ENCODE data around the gene EPO.

Gene EPO

DNA sequence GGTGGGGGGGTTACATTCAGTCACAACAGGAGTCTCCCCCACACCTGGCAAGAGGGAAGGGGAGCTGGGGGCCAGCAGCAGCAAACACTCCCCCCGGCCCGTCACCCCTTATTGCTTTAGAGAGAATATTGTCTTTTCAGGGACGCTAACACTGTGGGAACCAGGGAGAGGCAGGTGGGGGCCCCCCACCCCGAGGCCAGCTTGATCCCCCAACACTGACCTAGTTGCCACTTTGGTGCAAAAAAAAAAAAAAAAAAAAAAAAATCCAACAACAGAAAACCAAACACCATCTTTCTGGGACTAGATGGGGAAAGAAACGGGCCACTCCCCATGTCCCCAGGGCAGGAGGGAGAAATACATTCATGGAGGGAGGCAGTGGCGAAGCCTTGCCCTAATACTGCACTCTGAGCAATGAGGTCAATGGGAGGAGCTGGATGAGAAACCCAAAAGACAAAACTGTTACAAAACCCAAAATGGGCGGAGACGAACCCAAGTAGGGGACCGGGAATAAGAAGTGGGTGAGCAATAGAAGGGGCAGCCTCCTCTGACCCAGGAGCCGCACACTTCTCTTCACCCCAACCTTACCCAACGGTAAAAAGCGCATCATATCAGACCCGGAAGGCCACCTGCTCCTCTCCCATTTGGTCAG is 40.2 kb upstream of the EPO start:
- Mint-ChIP-seq H3K27ac (peak overlapping the region; percentile 11), H3K27me3 (no peaks in the 10 kb centered on the region), H3K4me3 (no peak overlapping the region), H3K36me3 (ENCODE audit: low read depth) (peaks cover 25% of the 10 kb centered on the region), H3K9me3 (no peaks in the 10 kb centered on the region), H3K4me1 (ENCODE audit: low read depth) (peaks cover 35% of the 10 kb centered on the region)

- Mint-ChIP-seq H3K27ac (no peak overlapping the region), H3K4me3 (no peak overlapping the region), H3K36me3 (ENCODE audit: low read depth) (peaks cover 32% of the 10 kb centered on the region), H3K27me3 (no peaks in the 10 kb centered on the region), H3K4me1 (ENCODE audit: low read depth) (peaks cover 35% of the 10 kb centered on the region), H3K9me3 (no peaks in the 10 kb centered on the region)
Observed at GRCh38 chr7:100680576-100681271, 39.5 kb upstream of the EPO start.

GRCh38 chr7:100681491-100682227 is 38.6 kb upstream of the EPO start:
- Mint-ChIP-seq H3K27ac (no peak overlapping the region), H3K36me3 (ENCODE audit: low read depth) (peaks cover 29% of the 10 kb centered on the region), H3K9me3 (no peaks in the 10 kb centered on the region), H3K4me3 (no peak overlapping the region), H3K27me3 (no peaks in the 10 kb centered on the region), H3K4me1 (ENCODE audit: low read depth) (peaks cover 31% of the 10 kb centered on the region)

GRCh38 chr7:100682228-100682741 is 38.0 kb upstream of the EPO start:
- Mint-ChIP-seq H3K27me3 (no peaks in the 10 kb centered on the region), H3K27ac (no peak overlapping the region), H3K9me3 (no peaks in the 10 kb centered on the region), H3K4me3 (no peak overlapping the region), H3K4me1 (ENCODE audit: low read depth) (peaks cover 27% of the 10 kb centered on the region), H3K36me3 (ENCODE audit: low read depth) (peaks cover 29% of the 10 kb centered on the region)

GRCh38 chr7:100682991-100683658 is 37.1 kb upstream of the EPO start:
- Mint-ChIP-seq H3K4me3 (no peak overlapping the region), H3K4me1 (ENCODE audit: low read depth) (peaks cover 27% of the 10 kb centered on the region), H3K36me3 (ENCODE audit: low read depth) (peaks cover 25% of the 10 kb centered on the region), H3K27me3 (no peaks in the 10 kb centered on the region), H3K9me3 (no peaks in the 10 kb centered on the region), H3K27ac (no peak overlapping the region)

DNA sequence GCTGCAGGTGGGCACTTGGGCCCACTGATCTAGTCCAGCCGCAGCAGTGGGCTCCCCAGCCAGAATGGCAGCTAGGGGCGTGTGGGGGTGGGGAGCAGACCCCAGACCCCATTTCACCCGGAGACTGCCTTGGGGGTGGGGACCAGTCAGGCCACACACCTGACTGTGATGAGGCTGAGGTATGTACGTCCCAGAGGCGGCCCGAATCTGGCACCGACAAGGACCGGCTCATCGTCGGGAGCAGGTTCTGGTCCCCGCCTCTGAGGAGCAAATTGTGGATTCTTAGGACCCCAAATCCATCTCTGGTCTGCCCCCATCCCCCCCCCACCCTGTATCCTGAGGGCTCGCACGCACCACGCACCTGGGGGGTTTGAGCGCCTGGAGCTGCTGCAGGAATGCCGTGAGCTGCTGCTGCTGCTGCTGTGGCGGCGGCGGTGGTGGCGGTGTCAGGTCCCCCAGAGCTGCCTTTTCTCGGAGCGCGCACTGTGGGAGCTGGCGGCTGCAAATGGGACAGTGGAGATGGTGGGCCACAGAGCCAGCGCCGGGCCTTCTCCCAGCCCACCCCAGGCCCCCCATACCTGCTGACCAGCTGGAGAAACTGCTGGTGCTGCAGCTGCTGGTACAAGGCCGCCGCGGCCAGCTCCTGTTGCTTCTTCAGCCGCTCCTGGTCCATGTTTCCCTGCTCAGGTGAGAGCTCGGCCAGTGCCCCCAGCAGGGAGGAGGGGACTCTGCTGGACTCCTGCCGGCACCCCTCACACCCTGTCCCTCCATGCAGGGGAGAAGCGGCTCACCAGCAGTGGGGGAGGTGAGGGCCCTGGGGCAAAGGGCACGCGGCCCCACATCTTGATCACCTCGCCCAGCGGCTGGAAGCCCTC is 36.4 kb upstream of the EPO start:
- Mint-ChIP-seq H3K36me3 (ENCODE audit: low read depth) (peaks cover 26% of the 10 kb centered on the region), H3K27ac (no peak overlapping the region), H3K27me3 (no peaks in the 10 kb centered on the region), H3K4me3 (no peak overlapping the region), H3K4me1 (ENCODE audit: low read depth) (peaks cover 29% of the 10 kb centered on the region), H3K9me3 (no peaks in the 10 kb centered on the region)

DNA sequence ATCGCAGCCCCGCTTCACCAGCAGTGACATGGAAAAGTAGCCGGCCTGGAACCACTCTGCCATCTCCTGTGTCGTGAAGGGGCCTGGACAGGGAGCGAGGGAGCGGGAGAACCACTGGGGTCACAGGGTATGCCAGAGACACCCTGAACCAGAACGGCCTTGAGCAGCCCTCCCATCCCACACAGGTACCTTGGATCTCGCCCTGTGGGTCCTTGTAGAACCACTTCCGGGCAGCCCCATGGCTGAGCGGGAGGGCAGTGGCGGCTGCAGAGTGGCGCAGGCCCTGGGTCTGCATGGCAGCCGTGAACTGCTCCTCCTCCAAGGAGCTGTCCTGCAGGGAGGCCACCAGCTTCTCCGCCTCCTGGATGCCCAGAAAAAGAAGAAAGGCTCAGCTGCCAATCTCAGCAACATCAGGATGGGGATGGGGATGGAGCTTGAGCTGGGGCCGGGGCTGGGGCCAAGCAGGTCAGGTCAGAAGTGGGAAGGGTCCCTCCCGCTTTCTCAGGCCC is 35.7 kb upstream of the EPO start:
- no peaks in the 10 kb centered on the region for H3K27me3 Mint-ChIP-seq
- peaks cover 35% of the 10 kb centered on the region for H3K4me1 Mint-ChIP-seq (ENCODE audit: low read depth)
- no peak overlapping the region for H3K4me3 Mint-ChIP-seq
- no peaks in the 10 kb centered on the region for H3K9me3 Mint-ChIP-seq
- H3K36me3 Mint-ChIP-seq (ENCODE audit: low read depth) = peaks cover 25% of the 10 kb centered on the region
- no peak overlapping the region for H3K27ac Mint-ChIP-seq

DNA sequence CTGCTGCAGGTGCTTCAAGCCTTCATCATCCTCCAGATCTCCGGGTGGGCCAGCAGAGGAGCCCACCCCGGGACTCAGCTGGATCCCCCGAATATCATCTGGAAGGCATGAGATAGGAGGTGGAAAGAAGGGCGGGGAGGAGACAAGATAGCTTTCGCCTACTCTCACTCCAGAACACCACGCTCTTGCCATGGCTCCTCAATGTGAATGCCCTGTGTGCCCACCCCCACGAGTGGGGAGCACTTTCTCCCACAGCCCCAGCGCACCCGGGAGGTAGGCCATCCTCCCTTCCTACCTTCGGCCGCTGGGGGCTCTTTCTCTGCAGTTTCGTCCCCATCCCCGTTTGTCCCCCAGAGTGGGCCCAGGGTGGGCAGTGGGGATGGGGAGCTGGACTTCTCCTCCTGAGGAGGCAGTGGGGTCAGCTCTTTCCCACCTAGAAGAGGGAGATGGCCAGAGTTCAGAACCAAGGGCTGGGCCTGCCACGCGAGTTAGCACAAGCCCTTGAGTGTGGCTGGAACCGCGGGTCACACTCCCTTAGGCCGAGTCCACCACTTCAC is 35.1 kb upstream of the EPO start:
- H3K27me3 Mint-ChIP-seq = no peaks in the 10 kb centered on the region
- no peaks in the 10 kb centered on the region for H3K9me3 Mint-ChIP-seq
- H3K4me1 Mint-ChIP-seq (ENCODE audit: low read depth) = peaks cover 37% of the 10 kb centered on the region
- H3K27ac Mint-ChIP-seq = no peak overlapping the region
- no peak overlapping the region for H3K4me3 Mint-ChIP-seq
- peaks cover 24% of the 10 kb centered on the region for H3K36me3 Mint-ChIP-seq (ENCODE audit: low read depth)

- H3K4me1 Mint-ChIP-seq (ENCODE audit: low read depth) = peaks cover 34% of the 10 kb centered on the region
- no peaks in the 10 kb centered on the region for H3K9me3 Mint-ChIP-seq
- no peak overlapping the region for H3K27ac Mint-ChIP-seq
- H3K27me3 Mint-ChIP-seq = no peaks in the 10 kb centered on the region
- no peak overlapping the region for H3K4me3 Mint-ChIP-seq
- H3K36me3 Mint-ChIP-seq (ENCODE audit: low read depth) = peaks cover 22% of the 10 kb centered on the region
Observed at GRCh38 chr7:100685631-100686145, 34.6 kb upstream of the EPO start.

GRCh38 chr7:100686201-100686821 is 34.0 kb upstream of the EPO start:
- Mint-ChIP-seq H3K36me3 (ENCODE audit: low read depth) (peaks cover 22% of the 10 kb centered on the region), H3K27ac (no peak overlapping the region), H3K27me3 (no peaks in the 10 kb centered on the region), H3K4me3 (no peak overlapping the region), H3K4me1 (ENCODE audit: low read depth) (peaks cover 34% of the 10 kb centered on the region), H3K9me3 (no peaks in the 10 kb centered on the region)

GRCh38 chr7:100686822-100687211 is 33.5 kb upstream of the EPO start:
- Mint-ChIP-seq H3K9me3 (no peaks in the 10 kb centered on the region), H3K4me1 (ENCODE audit: low read depth) (peaks cover 34% of the 10 kb centered on the region), H3K27ac (no peak overlapping the region), H3K36me3 (ENCODE audit: low read depth) (peaks cover 22% of the 10 kb centered on the region), H3K27me3 (no peaks in the 10 kb centered on the region), H3K4me3 (no peak overlapping the region)

GRCh38 chr7:100687261-100687660 is 33.0 kb upstream of the EPO start:
- Mint-ChIP-seq H3K27me3 (no peaks in the 10 kb centered on the region), H3K4me1 (ENCODE audit: low read depth) (peaks cover 34% of the 10 kb centered on the region), H3K27ac (no peak overlapping the region), H3K36me3 (ENCODE audit: low read depth) (peaks cover 22% of the 10 kb centered on the region), H3K4me3 (no peak overlapping the region), H3K9me3 (no peaks in the 10 kb centered on the region)

DNA sequence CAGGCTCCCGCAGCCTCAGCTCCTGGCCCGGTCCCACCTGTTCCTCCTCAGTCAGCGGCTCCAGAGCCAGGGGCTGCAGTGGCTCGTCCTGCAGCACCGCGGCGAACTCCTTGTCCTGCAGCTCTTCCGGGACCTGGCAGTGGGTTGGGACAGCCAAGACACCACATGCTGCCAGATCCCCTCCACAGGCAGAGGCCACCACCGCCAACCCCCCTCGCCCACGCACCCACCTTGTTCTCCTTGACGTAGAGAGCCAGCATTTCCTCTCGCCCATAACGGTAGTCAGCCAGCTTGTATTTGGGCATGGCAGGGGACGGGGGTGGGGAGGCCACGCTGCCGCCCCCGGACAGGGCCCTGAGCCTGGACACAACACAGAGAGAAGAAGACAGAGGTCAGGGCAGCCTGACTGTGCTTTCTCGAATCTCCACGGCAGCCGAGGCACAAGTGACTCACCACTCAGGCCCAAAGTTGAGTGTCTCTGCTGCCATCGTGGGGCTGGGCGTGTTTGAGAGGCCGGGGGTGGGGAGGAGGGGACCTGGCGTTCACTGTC is 32.4 kb upstream of the EPO start:
- peak overlapping the region; percentile 61 for H3K27ac Mint-ChIP-seq
- H3K4me3 Mint-ChIP-seq = no peak overlapping the region
- H3K4me1 Mint-ChIP-seq (ENCODE audit: low read depth) = peaks cover 35% of the 10 kb centered on the region
- H3K9me3 Mint-ChIP-seq = no peaks in the 10 kb centered on the region
- H3K36me3 Mint-ChIP-seq (ENCODE audit: low read depth) = peaks cover 22% of the 10 kb centered on the region
- H3K27me3 Mint-ChIP-seq = no peaks in the 10 kb centered on the region

All from stimulated activated naive CD8-positive, alpha-beta T cell treated with anti-CD3 and anti-CD28 coated beads, Interleukin-15, Interleukin-2, amounts not matched to agents 100 ng/mL and 50 ng/mL, for 24 hours (primary cell).